Measurements from ENCODE around the gene AFAP1L2.

AFAP1L2 gene

GRCh38 chr10:114265392-114266053, 138.8 kb downstream of the AFAP1L2 start:
- Histone ChIP-seq H3K9ac (ENCODE audit: low read length) (no peak overlapping the region), H3K79me2 (ENCODE audit: insufficient read depth, low read length) (no peaks in the 10 kb centered on the region), H3K36me3 (ENCODE audit: low read length) (no peaks in the 10 kb centered on the region), H3K4me2 (ENCODE audit: low read depth, low read length, poor library complexity, severe bottlenecking) (no peak overlapping the region), H3F3A (ENCODE audit: insufficient read depth) (no peaks in the 10 kb centered on the region), H3K27ac (ENCODE audit: low read depth, low read length) (no peak overlapping the region), H3K27me3 (ENCODE audit: low read length) (no peaks in the 10 kb centered on the region), H2AFZ (ENCODE audit: low read depth, low read length, severe bottlenecking) (no peak overlapping the region), H4K20me1 (ENCODE audit: low read depth, low read length) (no peaks in the 10 kb centered on the region), H3K9me3 (ENCODE audit: insufficient read depth, low read length) (no peaks in the 10 kb centered on the region), H3K4me3 (ENCODE audit: insufficient read depth, low read length, poor library complexity, severe bottlenecking) (no peak overlapping the region), H3K9me2 (replicated peaks; ENCODE audit: insufficient read depth, low read length) (no peaks in the 10 kb centered on the region)
- TF ChIP-seq EZH2phosphoT487 (conservative IDR thresholded peaks at IDR 0.05; ENCODE audit: low read length) = no peak
- TF ChIP-seq, protein P1, sequence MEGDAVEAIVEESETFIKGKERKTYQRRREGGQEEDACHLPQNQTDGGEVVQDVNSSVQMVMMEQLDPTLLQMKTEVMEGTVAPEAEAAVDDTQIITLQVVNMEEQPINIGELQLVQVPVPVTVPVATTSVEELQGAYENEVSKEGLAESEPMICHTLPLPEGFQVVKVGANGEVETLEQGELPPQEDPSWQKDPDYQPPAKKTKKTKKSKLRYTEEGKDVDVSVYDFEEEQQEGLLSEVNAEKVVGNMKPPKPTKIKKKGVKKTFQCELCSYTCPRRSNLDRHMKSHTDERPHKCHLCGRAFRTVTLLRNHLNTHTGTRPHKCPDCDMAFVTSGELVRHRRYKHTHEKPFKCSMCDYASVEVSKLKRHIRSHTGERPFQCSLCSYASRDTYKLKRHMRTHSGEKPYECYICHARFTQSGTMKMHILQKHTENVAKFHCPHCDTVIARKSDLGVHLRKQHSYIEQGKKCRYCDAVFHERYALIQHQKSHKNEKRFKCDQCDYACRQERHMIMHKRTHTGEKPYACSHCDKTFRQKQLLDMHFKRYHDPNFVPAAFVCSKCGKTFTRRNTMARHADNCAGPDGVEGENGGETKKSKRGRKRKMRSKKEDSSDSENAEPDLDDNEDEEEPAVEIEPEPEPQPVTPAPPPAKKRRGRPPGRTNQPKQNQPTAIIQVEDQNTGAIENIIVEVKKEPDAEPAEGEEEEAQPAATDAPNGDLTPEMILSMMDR (IDR thresholded peaks at IDR 0.05; ENCODE audit: insufficient read depth, low read length, poor library complexity, severe bottlenecking) = no peak

DNA sequence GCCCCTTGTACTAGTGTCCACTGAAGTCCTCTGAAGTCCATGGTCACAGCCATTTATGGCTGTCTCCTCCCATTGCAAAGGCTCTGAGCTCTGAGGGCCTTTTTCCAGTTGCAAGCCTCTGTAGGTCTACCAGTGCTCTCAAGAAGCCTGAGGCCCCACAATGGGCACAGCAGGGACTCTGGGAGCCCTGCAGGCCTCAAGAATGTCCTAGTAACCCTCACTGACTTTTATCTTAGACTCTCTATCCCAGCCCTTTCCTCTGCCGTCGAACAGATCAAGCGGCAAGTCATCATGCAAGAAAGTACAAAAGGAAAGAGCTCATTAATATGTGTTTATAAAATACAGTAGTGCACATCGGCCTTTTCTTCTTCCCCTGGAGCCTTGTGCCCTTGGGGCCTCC, 141.8 kb downstream of the AFAP1L2 start:
- Histone ChIP-seq H3K36me3 (ENCODE audit: low read length) (no peaks in the 10 kb centered on the region), H3K9me3 (ENCODE audit: insufficient read depth, low read length) (no peaks in the 10 kb centered on the region), H3K4me2 (ENCODE audit: low read depth, low read length, poor library complexity, severe bottlenecking) (no peak overlapping the region), H3F3A (ENCODE audit: insufficient read depth) (no peaks in the 10 kb centered on the region), H3K9ac (ENCODE audit: low read length) (no peak overlapping the region), H2AFZ (ENCODE audit: low read depth, low read length, severe bottlenecking) (no peak overlapping the region), H4K20me1 (ENCODE audit: low read depth, low read length) (no peaks in the 10 kb centered on the region), H3K9me2 (replicated peaks; ENCODE audit: insufficient read depth, low read length) (no peaks in the 10 kb centered on the region), H3K27me3 (ENCODE audit: low read length) (no peaks in the 10 kb centered on the region), H3K27ac (ENCODE audit: low read depth, low read length) (no peak overlapping the region), H3K4me3 (ENCODE audit: insufficient read depth, low read length, poor library complexity, severe bottlenecking) (no peak overlapping the region), H3K79me2 (ENCODE audit: insufficient read depth, low read length) (no peaks in the 10 kb centered on the region)
- TF ChIP-seq, protein P1 (IDR thresholded peaks at IDR 0.05; ENCODE audit: insufficient read depth, low read length, poor library complexity, severe bottlenecking) = no peak
- no peak for TF ChIP-seq EZH2phosphoT487 (conservative IDR thresholded peaks at IDR 0.05; ENCODE audit: low read length)

DNA sequence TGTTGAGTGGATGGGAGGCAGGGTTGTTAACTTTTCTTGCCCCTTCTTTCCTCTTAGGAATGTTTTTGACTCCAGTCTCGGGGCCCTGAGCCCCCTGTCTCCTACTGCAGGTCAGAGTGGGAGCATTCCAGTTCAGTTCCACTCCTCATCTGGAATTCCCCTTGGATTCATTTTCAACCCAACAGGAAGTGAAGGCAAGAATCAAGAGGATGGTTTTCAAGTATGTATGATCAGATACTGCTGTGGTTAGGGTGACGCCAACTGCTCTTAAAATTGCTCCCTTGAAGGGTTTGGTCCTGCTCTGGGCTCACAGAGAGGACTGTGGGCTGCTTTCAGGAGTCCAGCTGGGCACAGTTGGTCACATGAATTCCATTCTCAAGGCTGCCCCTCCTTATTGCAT, 143.2 kb downstream of the AFAP1L2 start:
- no peak overlapping the region for H3K27ac ChIP-seq (ENCODE audit: low read depth, low read length)

More for the DNA sequence above, 143.2 kb downstream of the AFAP1L2 start:
- Histone ChIP-seq H3K4me2 (ENCODE audit: low read depth, low read length, poor library complexity, severe bottlenecking) (no peak overlapping the region), H3K36me3 (ENCODE audit: low read length) (no peaks in the 10 kb centered on the region), H3K4me3 (ENCODE audit: insufficient read depth, low read length, poor library complexity, severe bottlenecking) (no peak overlapping the region), H3K79me2 (ENCODE audit: insufficient read depth, low read length) (no peaks in the 10 kb centered on the region), H2AFZ (ENCODE audit: low read depth, low read length, severe bottlenecking) (no peak overlapping the region), H4K20me1 (ENCODE audit: low read depth, low read length) (no peaks in the 10 kb centered on the region), H3K9me2 (replicated peaks; ENCODE audit: insufficient read depth, low read length) (no peaks in the 10 kb centered on the region), H3K27me3 (ENCODE audit: low read length) (no peaks in the 10 kb centered on the region), H3K9me3 (ENCODE audit: insufficient read depth, low read length) (no peaks in the 10 kb centered on the region), H3F3A (ENCODE audit: insufficient read depth) (no peaks in the 10 kb centered on the region), H3K9ac (ENCODE audit: low read length) (no peak overlapping the region)
- no peak for TF ChIP-seq EZH2phosphoT487 (conservative IDR thresholded peaks at IDR 0.05; ENCODE audit: low read length)
- TF ChIP-seq, protein P1 (IDR thresholded peaks at IDR 0.05; ENCODE audit: insufficient read depth, low read length, poor library complexity, severe bottlenecking) = no peak

All from SU-DHL-6 (cell line).